GM18498 (cell line): ENCODE measurements around the gene LRFN2.

Experiments
- ATAC-seq: cut with Tn5 transposase; IDR thresholded peaks from one replicate; pipeline ENCODE4 v1.9.1; 2021; ENCODE audit warnings: mild to moderate bottlenecking, moderate library complexity; ENCODE audit not compliant: unreplicated experiment

Gene LRFN2

DNA sequence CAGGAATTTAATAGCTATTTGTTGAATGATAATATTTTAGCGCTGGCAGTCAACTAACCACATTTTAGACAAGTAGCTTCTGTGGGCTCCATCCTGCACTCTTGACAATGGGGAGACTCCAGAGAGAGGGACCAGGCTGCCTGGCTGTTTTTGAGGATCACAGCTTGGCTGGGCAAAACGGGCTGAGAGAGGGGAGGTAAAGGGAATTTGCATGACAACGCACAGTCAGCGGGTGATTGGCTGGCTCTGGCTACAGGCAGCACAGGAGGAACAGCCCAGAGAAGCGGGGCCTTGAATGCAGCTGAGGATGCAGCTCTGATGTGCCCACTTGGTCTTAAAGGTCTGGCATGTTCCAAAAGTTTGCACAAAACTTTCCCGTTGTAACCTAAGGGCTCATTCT, 41.2 kb downstream of the LRFN2 start:
- no peak for ATAC-seq

DNA sequence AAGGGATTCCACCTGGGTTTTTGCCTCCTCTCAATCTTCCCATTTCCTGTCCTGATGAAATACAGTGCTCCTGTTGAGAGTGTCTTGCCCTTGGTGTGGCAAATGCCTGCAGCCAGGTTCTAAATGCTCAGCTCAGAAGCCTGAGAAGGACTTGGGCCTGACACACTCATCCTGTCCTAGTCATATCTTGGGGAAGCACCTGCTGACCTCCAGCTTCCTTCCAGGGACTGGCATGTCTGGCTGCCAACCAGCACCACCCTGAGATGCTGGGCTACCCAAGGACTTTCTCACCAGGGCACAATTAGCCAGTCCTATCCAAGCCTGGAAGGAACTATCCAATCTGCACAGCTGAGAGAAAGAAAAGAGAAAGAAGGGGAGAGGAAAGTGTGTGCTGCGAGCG, 43.4 kb downstream of the LRFN2 start:
- ATAC-seq = no peak

DNA sequence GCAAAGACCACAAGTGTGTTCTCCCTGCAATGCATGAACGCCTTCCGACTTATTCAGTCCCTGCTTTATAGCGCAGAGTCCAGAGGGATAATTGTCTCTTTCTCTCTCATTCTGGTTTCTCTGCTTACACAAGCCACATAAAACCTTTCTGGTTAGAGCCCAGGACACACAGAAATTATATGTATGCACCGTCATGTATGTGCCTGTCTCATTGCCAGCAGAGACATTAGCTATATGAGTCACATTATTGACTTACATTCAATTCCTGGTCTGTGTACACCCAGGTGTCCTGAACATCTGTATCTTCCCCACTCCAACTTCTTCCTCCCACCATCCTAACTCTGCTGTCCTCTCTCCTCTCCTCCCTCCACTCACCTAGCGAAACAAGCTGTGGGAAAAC, 44.0 kb downstream of the LRFN2 start:
- ATAC-seq = no peak

DNA sequence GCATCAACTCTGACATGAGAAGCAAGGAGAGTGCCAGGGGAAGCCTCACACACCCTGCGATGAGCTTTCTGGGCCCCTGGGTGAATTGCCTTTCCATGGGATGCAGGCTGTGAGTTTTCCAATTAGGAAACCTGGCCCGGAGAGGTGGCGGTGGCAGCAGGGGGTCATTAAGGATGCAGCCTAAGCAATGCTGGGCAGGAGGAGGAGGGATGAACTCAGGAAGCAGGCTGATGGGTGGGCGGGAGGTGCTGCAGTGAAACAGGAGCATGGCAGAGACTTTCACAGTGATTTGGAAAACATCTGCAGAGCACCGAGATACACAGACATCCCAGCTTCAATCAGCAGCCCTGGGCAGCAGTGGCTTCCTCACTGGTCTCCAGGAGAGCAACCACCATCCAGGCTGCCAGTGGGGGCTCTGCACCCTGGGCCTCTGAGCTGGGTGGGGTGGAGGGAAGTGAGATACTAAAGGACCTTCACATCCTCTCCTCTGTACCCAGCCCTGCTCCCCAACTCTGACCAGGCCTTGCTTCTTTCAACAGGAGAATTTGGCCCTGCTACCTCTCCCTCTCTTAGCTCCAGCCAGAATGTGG, 44.9 kb downstream of the LRFN2 start:
- ATAC-seq = no peak

DNA sequence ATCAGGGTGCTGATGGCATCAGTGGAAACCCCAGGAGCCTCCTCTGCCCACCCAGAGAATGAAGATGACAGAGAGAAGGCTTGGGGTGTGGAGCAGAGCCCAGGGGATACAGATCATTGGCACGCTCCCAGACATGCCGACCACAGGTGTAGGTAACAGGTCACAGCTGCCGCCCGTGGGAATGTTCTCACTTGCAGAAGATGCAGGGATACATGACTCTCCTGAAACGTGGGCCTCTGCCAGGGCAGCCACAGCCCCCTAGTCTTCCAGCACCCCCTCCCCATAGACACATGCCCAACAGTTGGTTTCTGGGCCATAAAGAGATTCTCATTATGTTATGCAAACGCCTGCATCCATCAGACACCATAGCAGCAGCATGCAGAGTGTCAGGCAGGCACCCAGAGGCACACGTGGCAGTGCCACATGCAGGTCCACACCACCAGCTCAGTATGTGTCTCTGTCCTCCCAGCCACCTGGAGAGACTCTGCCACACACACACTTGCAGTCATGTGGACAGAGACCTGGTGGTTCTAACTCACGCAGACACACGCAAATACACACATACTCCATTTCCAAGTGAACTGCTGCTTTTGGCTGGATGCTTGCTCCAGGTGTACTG, 45.5 kb downstream of the LRFN2 start:
- ATAC-seq = no peak

DNA sequence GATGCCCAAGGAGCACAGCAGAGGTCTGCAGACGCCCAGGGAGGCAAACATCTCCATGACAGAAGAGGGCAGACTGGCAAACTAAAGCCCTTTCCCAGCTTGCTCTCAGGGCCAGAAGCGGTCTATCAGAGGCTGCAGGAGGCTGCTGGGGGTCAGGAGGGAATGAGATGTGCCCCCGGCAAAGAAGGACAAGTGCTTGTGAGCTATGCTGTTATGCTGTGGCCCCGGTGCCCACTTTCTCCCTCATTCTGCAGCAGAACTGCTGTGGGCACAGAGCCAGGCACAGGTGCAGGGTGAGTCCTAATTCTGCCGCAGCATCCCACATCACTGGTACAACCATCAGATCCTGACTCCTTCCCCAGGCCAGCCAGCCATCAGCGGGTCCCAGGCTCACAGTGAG, 46.4 kb downstream of the LRFN2 start:
- no peak for ATAC-seq

DNA sequence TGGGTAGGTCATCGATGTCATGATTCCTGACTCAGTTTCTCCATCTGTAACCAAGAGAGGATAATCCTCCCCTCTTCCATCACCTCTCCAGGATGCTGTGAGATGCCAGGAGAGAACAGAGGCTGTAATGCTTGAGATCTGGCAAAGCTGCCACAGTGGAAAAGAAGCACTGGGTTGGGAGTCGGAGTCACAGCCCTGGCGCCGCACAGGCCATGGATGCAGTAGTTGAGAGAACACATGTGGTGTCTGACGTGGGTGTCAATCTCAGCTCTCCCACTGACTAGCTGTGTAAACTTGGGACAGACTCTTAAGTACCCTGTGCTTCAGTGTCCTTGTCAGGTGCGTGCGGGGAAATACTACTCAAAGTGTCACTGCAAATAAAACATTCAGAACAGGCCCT, 47.3 kb downstream of the LRFN2 start:
- no peak for ATAC-seq

DNA sequence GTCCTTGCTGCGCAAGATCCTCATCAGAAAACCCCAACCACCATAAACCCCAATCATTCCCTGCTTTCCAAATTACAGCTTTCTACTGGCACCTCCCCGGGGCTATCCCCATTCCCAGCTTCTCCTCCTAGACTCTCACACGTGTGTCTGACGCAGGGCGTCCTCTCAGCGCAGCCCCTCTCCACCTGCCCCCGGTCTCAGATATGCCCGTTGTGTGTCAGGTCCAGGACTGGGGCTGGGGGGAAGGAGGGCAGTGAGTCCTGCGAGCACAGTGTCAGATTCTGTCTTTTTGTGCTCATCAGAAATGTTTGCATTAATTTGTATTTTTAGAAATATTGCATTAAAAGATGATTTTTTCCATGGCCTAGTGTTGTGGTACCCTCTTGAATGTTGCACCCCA, 48.6 kb downstream of the LRFN2 start:
- ATAC-seq = no peak

DNA sequence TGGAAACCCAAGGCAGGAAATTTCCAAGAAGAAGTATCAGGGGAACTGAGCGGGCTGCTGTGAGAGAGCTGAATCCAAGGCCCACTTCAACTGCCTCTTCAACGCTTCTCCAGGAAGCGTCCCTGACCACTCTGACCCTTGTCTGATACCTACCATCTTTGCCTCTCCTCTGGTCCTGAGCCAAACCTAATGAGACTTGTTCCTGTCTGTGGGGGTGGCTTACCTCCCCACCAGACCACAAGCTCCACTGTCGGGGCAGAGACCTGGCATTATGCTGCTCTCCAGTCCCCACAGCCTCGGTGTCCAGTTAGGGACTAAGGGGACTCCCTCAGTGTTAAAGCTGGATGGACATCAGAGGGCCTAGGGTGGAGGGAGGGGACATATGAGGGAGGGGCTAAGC, 49.7 kb downstream of the LRFN2 start:
- no peak for ATAC-seq

DNA sequence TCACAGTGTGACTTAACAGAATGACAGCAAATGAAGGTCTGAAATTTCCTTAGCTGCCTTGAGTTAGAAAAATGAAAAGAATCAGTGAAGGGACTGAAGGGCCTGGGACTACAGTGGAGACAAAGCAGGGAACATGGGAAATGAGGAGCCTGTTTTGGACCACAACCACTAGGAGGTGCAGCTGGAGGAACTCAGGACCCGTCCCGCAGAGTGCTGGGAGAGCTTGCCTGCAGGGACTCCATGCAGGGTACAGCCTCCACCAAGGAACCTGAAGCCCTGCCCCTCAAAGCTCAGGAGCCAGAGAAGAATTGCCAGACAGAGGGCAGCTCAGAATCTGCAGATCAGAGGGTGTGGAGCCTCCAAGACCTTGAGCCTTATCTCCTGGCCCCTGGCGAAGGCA, 50.7 kb downstream of the LRFN2 start:
- ATAC-seq = no peak

DNA sequence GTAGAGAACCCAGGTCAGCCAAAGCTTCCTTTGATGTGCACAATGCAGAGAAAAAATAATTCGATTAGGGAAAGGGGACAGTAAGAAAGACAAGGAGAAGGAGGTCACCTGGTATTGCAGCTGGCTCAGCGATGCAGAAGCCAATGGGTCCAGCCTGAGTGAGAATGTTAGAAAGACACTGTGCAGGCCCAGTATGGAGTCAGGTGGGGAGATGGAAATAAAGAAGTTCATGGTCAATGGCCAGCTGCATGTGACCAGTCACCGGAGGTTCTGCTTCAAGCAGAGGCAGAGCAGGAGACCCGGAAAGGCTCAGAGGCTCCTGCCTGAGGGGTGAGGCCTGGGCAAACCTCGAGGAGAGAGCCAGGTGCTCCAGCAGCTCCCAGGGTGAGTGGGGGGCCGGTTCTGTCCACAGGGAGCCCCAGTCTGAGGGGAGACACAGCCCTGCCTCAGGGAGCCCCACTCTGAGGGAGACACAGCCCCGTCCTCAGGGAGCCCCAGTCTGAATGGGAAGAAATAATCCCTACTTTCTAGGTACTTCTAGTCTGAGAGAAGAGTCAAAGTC, 51.3 kb downstream of the LRFN2 start:
- no peak for ATAC-seq

DNA sequence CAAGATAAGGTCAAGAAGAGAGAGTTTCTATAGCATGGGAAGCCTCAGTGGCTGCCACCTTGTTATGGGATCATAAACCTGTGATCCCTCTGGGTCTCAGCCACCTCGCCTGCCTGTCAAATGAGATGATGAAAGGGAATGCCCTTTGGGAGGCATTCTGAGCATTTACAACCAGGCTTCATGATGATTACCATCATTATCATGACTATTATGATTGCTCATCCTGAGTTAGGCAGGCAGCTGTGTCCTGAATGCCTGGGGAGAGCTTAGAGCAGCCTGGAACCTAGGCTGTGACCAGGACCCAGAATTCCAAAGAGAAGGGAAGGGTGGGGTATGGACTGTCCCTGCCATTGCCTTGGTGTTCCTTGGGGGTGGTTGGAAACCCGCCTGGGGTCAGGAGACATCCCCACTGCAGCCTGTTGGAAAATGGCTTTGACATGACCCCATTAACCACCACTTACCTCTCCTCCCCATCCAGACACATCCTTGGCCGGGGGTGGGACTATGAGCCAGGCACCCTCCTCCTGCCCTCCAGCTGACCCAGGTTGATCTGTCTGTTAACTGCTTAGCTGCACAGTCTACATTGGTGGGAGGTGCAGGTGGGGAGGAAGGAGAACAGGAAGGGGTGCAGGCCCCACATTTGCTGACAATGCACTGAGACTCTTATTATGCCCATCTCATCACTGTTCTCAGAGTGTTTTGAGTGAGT, 51.9 kb downstream of the LRFN2 start:
- no peak for ATAC-seq

DNA sequence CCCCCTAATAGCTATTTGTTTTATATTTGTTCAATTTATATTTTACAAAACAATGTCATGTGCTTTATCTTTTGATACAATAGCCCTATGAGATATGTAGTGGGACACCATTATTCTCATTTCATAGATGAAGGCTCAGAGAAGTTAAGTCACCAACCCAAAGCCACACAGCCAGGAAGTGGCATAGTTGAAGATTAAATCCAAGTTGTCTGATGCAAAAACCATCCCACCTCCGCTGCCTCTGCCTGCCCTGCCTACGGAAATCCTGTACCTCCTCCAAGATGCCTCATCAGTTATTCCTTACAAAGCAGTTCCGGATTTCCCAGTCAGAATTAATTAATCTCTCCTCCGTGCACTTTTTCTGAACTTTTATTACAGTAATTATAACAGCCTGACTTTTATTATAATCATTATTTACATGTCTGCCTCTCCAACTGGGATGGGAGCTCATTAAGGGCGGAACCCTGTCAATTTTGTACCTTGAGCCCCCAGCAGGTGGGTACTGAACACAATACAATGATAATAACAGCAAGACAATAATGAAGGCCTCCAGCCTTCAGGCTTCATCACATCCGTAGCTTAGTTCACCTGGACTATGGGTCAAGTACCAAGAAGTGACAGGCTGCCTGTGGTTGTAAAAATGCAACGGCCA, 54.7 kb downstream of the LRFN2 start:
- no peak for ATAC-seq

DNA sequence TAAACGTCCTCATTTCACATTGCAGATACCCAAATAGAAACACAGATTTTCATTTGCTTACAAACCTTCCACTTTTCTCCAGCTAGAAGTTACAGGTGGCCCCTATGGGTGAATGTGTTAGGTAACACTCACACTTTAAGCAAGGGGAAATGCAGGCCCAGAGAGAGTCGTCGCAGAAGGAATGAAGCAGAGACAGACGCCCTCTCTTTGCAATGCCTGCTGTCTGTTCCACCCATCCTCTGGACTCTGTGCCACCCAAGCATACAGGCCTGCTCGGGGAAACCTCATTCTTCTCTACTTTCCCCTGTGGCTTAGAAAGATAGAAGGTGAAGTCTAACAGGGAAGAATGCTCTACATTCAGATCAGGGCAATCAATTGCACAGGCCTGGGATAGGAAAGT, 57.2 kb downstream of the LRFN2 start:
- no peak for ATAC-seq

DNA sequence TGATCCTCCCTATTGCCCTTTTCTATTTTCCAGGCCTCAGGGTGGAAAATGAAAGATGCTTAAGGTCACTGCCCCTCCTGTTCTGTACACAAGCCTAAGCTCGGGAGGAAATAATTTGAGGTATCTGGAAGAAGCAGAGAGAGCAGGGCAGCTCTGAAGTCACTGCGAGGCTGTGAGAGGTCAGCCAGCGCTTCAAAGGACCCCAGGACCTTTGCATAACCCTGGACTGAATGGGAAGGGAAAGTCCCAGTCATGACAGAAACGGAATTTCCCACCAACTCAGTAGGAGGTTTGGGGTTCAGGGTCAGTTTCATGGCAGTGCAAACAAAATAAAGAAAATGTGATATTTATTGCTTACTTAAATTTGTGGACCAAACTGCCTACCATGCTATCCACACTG, 58.1 kb downstream of the LRFN2 start:
- no peak for ATAC-seq

DNA sequence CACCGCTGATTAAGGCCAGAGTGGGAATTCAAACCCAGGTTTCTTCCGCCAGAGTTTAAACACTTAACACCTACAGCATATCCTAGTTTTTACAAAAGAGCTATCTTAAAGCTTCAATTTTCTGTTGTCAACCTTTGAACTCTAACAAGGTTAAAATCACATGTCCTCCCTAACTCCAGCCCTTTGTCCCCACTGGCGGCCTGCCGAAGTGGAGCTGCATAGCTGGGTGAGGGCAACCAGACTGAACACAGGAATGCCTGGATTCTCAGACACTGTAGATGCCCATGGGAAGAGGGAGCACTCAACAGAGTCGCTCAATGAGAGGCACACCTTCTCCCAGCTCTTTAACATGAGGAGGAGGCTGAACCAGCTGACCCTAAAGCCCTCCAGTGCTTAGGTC, 59.1 kb downstream of the LRFN2 start:
- ATAC-seq = no peak

DNA sequence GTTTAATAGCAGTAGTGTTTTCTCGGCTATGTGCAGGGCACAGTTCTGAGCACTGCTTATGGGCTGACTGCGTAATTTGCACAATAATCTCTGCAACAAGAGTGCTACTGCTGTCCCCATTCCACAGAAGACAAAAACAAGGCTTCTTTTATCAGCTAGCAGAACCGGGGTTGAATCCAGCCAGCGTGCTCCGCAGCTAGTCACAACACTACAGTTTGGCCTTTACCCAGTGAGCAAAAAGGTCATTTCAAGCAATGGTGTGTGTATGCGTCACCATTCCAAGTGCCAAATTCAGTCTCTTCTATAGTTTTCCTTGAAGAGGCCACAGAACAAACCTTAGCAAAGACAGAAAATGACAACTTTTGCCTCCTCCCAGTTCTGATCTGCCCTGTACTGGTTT, 61.1 kb downstream of the LRFN2 start:
- no peak for ATAC-seq

DNA sequence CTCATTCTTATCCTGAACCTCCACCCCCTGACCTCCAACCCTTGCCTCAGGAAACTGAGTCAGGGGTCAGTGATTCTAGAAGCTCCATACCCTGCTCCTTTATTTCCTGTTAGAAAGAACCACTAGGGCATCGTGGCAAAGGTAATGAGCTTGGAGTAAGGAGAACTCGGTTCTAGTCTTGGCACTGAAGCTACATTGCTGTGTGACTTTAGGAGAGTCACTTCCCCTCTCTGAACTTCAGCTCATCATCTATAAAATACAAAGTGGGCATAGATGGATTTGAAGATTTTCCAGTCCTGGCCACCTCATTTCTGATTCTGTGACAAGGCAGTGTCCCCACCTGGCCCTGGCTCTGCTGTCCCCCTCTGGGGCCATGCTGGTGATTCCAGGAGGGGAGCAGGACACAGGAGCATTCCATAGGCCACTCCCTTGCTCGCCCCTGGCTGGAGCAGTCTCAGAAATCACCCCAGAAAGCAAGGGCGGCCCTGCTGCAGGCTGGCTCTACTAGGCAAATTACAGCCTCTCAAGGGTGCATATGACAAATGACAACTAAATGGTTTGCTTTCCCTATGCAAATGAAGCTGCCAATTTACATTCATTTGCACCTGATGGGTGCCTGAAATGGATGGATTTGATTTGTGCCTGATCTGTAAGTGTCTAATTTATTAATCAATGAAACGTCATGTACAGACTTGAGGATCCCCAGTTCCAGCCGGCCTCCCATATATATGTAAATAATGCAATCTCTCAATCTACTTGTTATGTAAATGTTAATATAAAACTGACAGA, 62.2 kb downstream of the LRFN2 start:
- no peak for ATAC-seq

DNA sequence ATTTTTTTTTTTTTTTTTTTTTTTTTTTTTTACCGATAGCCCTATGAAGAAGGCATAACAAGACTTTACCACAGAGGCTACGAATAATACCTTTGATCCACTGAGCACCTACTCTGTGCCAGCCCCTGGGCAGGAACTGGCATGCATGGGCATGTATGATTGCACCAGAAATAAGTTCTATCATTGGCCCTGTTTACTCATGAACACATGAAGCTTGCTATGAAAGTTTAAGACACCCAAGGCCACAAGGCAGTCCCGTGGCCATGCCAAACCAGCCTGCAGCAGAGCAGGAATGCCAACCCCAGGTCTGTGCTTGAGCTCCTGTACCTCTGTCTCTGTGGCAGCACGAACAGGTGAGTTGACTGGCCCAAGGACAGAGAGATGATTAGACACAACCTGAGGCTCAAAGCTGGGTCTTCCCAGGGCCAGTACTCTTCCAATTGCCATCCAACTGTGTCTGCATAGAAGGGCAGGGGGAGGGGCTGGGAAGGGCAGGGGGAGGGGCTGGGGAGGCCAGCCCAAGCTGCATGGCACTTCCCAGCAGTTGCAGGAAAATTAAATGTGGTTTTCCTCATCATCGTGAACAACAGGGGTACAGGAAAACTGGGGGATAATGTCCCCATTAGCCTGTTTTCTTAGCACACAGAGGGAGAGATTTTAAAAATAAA, 63.5 kb downstream of the LRFN2 start:
- ATAC-seq = no peak

DNA sequence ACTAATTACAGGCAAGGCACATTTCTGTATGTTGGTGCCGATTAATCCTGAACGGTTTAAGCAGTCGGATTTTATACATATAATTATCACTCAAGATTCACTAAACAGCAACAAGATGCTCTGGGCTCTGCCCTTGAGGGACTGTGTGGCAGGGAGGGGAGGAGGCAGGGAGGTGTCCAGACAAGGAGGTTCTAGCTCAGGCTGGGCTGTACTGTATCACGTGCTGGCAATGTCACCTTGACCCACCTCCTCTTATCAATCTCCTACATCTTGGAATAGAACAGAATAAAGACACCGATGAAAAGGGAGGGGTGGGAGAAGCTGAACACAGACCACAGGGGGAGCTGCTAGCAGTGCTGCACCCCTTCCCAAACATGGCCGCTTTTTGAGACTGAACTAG, 65.7 kb downstream of the LRFN2 start:
- no peak for ATAC-seq

DNA sequence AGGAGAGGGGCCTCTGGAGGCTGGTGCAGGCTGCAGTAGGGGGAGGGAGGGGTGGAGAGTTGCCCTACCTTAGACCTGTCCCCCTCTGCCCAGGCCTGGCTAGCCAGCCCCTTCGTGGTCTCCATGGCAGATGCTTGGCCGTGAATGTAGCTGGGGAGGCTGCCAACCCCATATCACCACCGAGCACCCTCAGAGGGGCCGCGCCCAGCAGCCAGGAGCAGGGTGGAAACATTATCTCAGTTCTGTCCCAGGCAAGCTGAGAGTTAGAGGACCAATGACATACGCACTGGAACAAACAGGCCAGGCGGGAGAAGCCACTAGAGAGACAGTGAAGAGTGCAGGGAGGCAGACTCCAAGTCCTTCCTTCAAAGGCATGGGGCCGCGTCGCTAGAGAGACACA, 66.5 kb downstream of the LRFN2 start:
- ATAC-seq = no peak
